HEK293T (cell line): ENCODE results near the gene LARGE1.

Source experiments
- ELF4 ChIP-seq: fragments of 450-650 bp; IDR thresholded peaks from 2 replicates; pipeline ENCODE4 v1.6.1; 2017; ENCODE audit warnings: antibody characterized with exemption
- FOXM1 ChIP-seq: fragments of 450-650 bp; IDR thresholded peaks from 2 replicates; pipeline ENCODE4 v1.6.1; 2017; ENCODE audit warnings: mild to moderate bottlenecking, borderline replicate concordance
- SP1 ChIP-seq: fragments of 450-650 bp; IDR thresholded peaks from 2 replicates; pipeline ENCODE4 v1.6.1; 2017
- SUZ12 ChIP-seq: fragments of 450-650 bp; IDR thresholded peaks from 2 replicates; pipeline ENCODE4 v1.6.1; 2016; ENCODE audit warnings: mild to moderate bottlenecking
- TF ChIP-seq, protein P1 (sequence below): fragments of 450-650 bp; IDR thresholded peaks from 2 replicates; pipeline ENCODE4 v1.6.1; 2016

DNA sequence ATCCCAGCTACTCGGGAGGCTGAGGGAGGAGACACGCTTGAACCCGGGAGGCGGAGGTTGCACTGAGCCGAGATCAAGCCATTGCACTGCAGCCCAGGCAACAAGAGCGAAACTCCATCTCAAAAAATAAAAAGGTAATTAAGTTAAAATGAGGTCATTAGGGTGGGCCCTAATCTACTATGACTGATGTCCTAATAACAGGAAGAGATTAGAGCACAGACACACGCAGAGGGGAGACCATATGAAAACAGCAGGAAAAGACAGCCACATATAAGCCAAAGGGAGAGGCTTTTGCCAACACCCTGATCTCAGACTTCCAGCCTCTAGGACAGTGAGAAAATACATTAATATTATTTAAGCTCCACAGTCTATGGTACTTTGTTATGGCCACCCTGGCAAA lies 17.3 kb downstream of the LARGE1 start:
- TF ChIP-seq SP1: no peak
- no peak for TF ChIP-seq ELF4
- TF ChIP-seq SUZ12: no peak
- TF ChIP-seq, protein P1, sequence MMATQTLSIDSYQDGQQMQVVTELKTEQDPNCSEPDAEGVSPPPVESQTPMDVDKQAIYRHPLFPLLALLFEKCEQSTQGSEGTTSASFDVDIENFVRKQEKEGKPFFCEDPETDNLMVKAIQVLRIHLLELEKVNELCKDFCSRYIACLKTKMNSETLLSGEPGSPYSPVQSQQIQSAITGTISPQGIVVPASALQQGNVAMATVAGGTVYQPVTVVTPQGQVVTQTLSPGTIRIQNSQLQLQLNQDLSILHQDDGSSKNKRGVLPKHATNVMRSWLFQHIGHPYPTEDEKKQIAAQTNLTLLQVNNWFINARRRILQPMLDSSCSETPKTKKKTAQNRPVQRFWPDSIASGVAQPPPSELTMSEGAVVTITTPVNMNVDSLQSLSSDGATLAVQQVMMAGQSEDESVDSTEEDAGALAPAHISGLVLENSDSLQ: no peak
- no peak for TF ChIP-seq FOXM1
